ENCODE results near the gene SPAG8. TPM values are rescaled to one million over a fixed set of nuclear protein-coding genes. Genes with fewer than 3 reads are reported as not detected.

SPAG8 gene
- total RNA-seq, 1 experiment from 2014 or later, result not detected

DNA sequence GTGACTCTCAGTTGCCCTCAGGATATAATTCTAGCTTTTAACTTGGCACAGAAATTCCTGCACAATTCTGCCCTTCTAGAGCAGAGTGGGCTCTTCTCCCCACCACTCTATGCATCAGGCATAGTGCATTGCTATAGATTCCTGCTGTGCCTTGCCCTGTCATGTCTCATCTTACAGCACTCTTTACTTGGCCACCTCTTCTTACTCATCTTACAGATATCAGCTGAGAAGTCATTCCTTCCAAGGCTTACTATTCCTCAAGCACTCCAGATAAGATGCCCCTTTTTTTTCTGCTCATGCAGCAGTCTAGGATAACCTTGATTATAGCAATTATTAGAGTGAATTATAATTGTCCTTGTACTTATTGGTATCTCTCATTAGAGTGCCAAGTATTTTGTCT, 10.9 kb upstream of the SPAG8 start:
- POLR2A ChIA-PET (ENCODE audit: unreplicated experiment), result no interaction called here
- H3K36me3 ChIP-seq (ENCODE audit: low read depth, low read length), result no peaks in the 10 kb centered on the region
- TF ChIP-seq, protein P1, sequence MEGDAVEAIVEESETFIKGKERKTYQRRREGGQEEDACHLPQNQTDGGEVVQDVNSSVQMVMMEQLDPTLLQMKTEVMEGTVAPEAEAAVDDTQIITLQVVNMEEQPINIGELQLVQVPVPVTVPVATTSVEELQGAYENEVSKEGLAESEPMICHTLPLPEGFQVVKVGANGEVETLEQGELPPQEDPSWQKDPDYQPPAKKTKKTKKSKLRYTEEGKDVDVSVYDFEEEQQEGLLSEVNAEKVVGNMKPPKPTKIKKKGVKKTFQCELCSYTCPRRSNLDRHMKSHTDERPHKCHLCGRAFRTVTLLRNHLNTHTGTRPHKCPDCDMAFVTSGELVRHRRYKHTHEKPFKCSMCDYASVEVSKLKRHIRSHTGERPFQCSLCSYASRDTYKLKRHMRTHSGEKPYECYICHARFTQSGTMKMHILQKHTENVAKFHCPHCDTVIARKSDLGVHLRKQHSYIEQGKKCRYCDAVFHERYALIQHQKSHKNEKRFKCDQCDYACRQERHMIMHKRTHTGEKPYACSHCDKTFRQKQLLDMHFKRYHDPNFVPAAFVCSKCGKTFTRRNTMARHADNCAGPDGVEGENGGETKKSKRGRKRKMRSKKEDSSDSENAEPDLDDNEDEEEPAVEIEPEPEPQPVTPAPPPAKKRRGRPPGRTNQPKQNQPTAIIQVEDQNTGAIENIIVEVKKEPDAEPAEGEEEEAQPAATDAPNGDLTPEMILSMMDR (conservative IDR thresholded peaks at IDR 0.05; ENCODE audit: low read depth, low read length), result no peak
- TF ChIP-seq EZH2phosphoT487 (IDR thresholded peaks at IDR 0.05; ENCODE audit: borderline replicate concordance, low read length) (no peak), EZH2 (IDR thresholded peaks at IDR 0.05; ENCODE audit: low read length, unreplicated experiment) (no peak)
- no peaks in the 10 kb centered on the region for H4K20me1 ChIP-seq (ENCODE audit: low read length)
- intact Hi-C loops (cut with micrococcal nuclease), result loop anchor here (10.0 kb wide), 1 partner anchor 48 kb away; no protein-coding TSS in a partner anchor
- no peaks in the 10 kb centered on the region for H3K9me2 ChIP-seq (replicated peaks; ENCODE audit: low read length)
- CTCF ChIA-PET, result interaction anchor here (0.6 kb wide), 1 partner anchor 10 kb away, joined by 3 read pairs; no protein-coding TSS in a partner anchor
- H3K4me1 ChIP-seq (ENCODE audit: insufficient read depth, low read length), result peaks cover 9% of the 10 kb centered on the region
- no TSS peak for BruUV-seq (replicated peaks)
- DNase-seq (no peak), ATAC-seq (no peak)
- H3K4me2 ChIP-seq (ENCODE audit: low read length), result no peak overlapping the region
- H3K79me2 ChIP-seq (ENCODE audit: low read length), result no peaks in the 10 kb centered on the region
- H2AFZ ChIP-seq (ENCODE audit: low read length), result no peak overlapping the region
- H3K27ac ChIP-seq (ENCODE audit: low read length), result no peak overlapping the region
- H3K27me3 ChIP-seq (ENCODE audit: low read length), result no peaks in the 10 kb centered on the region
- no peak overlapping the region for H3K4me3 ChIP-seq (ENCODE audit: low read length)
- peaks cover 4% of the 10 kb centered on the region for H3F3A ChIP-seq (ENCODE audit: low read length, unreplicated experiment)
- H3K9me3 ChIP-seq (ENCODE audit: low read length), result no peaks in the 10 kb centered on the region
- no peak overlapping the region for H3K9ac ChIP-seq (ENCODE audit: low read length)

DNA sequence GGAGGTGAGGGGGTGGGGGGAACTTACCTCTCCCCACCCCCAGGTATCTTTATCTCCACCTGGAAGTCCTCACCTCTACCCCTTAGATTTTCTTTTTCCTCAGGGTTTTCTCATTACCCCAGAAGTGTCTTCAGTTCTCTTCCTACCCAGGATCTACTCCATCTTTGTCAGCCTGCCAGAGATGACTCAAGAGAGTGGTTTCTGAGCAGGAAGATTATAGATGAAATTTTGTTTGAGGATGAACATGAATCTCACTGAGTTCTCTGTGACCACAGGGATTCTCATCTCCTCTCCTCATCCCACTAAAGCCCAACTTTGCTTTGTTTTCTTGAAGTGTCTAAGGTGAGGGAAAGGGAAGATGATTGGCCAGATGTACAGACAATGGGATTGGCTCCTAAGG, 8.0 kb upstream of the SPAG8 start:
- Histone ChIP-seq H2AFZ (ENCODE audit: low read length) (no peak overlapping the region), H3K9me3 (ENCODE audit: low read length) (no peaks in the 10 kb centered on the region), H4K20me1 (ENCODE audit: low read length) (no peaks in the 10 kb centered on the region), H3K79me2 (ENCODE audit: low read length) (no peaks in the 10 kb centered on the region), H3K27me3 (ENCODE audit: low read length) (no peaks in the 10 kb centered on the region), H3K36me3 (ENCODE audit: low read depth, low read length) (no peaks in the 10 kb centered on the region), H3K27ac (ENCODE audit: low read length) (no peak overlapping the region), H3K4me3 (ENCODE audit: low read length) (no peak overlapping the region), H3K9ac (ENCODE audit: low read length) (no peak overlapping the region), H3K4me1 (ENCODE audit: insufficient read depth, low read length) (peaks cover 9% of the 10 kb centered on the region), H3K9me2 (replicated peaks; ENCODE audit: low read length) (no peaks in the 10 kb centered on the region), H3F3A (ENCODE audit: low read length, unreplicated experiment) (peaks cover 4% of the 10 kb centered on the region), H3K4me2 (ENCODE audit: low read length) (no peak overlapping the region)
- intact Hi-C loops (cut with micrococcal nuclease), result loop anchor here (10.0 kb wide), 1 partner anchor 45 kb away; no protein-coding TSS in a partner anchor
- DNase-seq (peak; percentile 75), ATAC-seq (peak; percentile 29)
- CTCF ChIA-PET, result no interaction called here
- POLR2A ChIA-PET (ENCODE audit: unreplicated experiment), result no interaction called here
- BruUV-seq (replicated peaks), result no TSS peak
- TF ChIP-seq EZH2 (IDR thresholded peaks at IDR 0.05; ENCODE audit: low read length, unreplicated experiment), result no peak
- TF ChIP-seq EZH2phosphoT487 (IDR thresholded peaks at IDR 0.05; ENCODE audit: borderline replicate concordance, low read length), result no peak
- TF ChIP-seq, protein P1 (conservative IDR thresholded peaks at IDR 0.05; ENCODE audit: low read depth, low read length), result no peak

DNA sequence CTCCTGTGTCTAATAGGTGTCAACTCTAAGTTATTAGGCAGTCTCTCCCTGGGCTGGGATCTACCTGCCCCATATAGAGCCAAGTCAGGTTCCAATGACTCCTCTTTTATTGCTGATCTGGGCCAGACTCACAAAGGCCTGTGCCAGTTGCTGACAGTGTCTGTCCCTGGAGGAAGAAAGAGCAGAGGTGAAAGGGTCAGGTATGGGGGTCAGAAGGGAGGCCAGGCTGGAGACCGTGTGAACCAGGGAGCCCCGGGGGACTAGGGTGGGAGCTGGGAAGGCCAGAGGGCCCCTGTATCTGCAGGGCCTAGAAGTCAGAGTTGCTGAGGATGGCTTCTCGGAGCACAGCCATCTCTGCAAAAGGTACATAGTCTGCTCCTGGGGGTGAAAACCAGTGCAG, 6.3 kb upstream of the SPAG8 start:
- no peak overlapping the region for H3K4me3 ChIP-seq (ENCODE audit: low read length)
- no peak overlapping the region for H3K27ac ChIP-seq (ENCODE audit: low read length)
- DNase-seq (no peak), ATAC-seq (no peak)
- H3K27me3 ChIP-seq (ENCODE audit: low read length), result no peaks in the 10 kb centered on the region
- no peak overlapping the region for H2AFZ ChIP-seq (ENCODE audit: low read length)
- ChIA-PET POLR2A (ENCODE audit: unreplicated experiment) (no interaction called here), CTCF (no interaction called here)
- H3K79me2 ChIP-seq (ENCODE audit: low read length), result peaks cover 9% of the 10 kb centered on the region
- peaks cover 4% of the 10 kb centered on the region for H3F3A ChIP-seq (ENCODE audit: low read length, unreplicated experiment)
- H3K4me1 ChIP-seq (ENCODE audit: insufficient read depth, low read length), result peaks cover 17% of the 10 kb centered on the region
- no peaks in the 10 kb centered on the region for H4K20me1 ChIP-seq (ENCODE audit: low read length)
- no peak overlapping the region for H3K9ac ChIP-seq (ENCODE audit: low read length)
- H3K9me3 ChIP-seq (ENCODE audit: low read length), result no peaks in the 10 kb centered on the region
- no peak overlapping the region for H3K4me2 ChIP-seq (ENCODE audit: low read length)
- no peaks in the 10 kb centered on the region for H3K36me3 ChIP-seq (ENCODE audit: low read depth, low read length)
- BruUV-seq (replicated peaks), result no TSS peak
- intact Hi-C loops (cut with micrococcal nuclease), result no loop called here
- no peaks in the 10 kb centered on the region for H3K9me2 ChIP-seq (replicated peaks; ENCODE audit: low read length)
- TF ChIP-seq EZH2 (IDR thresholded peaks at IDR 0.05; ENCODE audit: low read length, unreplicated experiment) (no peak), EZH2phosphoT487 (IDR thresholded peaks at IDR 0.05; ENCODE audit: borderline replicate concordance, low read length) (no peak)
- TF ChIP-seq, protein P1 (conservative IDR thresholded peaks at IDR 0.05; ENCODE audit: low read depth, low read length), result no peak

Data from PC-3 (cell line).